ENCODE data around the gene EXOC5.

EXOC5 gene, protein sequence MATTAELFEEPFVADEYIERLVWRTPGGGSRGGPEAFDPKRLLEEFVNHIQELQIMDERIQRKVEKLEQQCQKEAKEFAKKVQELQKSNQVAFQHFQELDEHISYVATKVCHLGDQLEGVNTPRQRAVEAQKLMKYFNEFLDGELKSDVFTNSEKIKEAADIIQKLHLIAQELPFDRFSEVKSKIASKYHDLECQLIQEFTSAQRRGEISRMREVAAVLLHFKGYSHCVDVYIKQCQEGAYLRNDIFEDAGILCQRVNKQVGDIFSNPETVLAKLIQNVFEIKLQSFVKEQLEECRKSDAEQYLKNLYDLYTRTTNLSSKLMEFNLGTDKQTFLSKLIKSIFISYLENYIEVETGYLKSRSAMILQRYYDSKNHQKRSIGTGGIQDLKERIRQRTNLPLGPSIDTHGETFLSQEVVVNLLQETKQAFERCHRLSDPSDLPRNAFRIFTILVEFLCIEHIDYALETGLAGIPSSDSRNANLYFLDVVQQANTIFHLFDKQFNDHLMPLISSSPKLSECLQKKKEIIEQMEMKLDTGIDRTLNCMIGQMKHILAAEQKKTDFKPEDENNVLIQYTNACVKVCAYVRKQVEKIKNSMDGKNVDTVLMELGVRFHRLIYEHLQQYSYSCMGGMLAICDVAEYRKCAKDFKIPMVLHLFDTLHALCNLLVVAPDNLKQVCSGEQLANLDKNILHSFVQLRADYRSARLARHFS

DNA sequence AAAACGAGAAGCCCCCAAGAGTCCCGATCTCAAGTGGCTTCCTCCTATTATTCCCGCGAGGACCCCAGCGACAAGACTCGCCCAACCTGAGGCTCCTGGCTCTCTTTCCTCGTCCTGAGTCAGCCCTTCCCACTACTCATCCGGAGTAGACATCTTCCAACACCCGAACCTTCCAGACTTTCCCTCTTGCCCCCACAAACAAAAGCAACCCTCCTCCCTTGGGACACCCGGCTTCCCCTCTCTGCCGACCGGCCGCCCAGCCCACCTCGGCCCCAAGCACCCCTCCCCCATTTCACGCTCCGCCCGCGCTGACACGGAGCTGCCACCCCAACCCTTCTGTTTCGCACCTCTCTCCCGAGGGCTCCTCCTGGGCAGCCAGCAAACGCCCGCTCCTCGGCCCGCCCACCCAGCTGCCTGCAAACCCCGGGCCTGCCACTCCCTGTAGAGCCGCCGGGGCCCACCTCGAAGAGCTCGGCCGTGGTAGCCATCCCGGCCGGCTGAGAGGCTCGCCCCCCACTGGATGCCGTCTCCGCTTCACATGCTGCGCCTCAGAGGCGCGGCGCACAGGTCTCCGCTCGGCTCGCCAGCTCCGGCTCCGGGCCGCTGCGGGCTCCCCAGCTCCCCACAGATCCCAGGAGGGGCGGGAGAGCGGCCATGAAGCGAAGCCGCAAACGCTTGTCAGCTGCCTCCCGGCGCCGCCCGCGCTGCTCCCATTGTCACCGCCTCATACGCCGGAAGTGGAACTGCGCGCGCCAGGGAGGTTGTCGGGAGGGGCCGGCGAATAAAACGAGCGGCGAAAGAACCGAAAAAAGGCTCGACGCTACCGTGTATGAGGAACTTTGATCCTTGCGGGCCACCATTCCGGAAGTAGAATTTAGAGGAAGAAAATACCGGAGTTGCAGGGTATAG lies at the start of gene EXOC5, which contains the start of gene AP5M1:
Gene EXOC5, minus strand, starts transcription at position 745 of the 909 bp plus-strand sequence. Its CDS starts 257 bp downstream, at position 488.
Gene AP5M1, plus strand, starts transcription at position 811 of the 909 bp plus-strand sequence. CDS start 344 bp downstream, outside the sequence.
- Mint-ChIP-seq H3K27me3 (ENCODE audit: low read depth) (no peaks in the 10 kb centered on the region), H3K4me3 (peak within 1 kb of the TSS; percentile 99), H3K27ac (peak within 1 kb of the TSS; percentile 99), H3K4me1 (ENCODE audit: low read depth) (peaks cover 50% of the 10 kb centered on the region), H3K36me3 (ENCODE audit: low read depth) (peaks cover 8% of the 10 kb centered on the region), H3K9me3 (no peaks in the 10 kb centered on the region)

DNA sequence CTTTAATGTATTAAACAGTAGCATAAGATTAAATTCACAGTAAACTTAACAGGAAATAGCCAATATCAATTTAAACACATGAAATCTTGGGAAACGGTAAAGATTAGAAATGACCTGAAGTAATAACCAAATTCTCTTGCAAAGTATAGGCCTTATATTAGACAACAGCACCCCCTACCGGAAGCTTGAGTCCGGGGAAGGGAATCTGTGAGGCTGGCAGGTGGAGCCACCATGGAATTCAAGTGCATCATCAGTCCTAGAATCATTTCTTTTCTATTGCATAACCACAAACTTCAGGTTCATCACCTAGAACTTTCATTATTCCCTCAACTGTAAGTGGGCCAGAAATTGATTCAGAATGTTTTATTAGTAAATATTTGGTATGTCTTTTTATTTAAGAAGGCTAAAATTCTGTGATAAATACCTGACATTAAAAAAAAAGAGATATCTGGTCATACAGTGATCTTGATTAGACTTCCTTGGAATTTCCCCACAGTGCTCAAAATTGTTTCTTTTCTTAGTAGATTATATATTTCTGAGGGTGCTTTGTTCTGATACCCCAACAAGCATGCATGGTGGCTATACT lies 48.6 kb upstream of the EXOC5 start:
- Mint-ChIP-seq H3K36me3 (ENCODE audit: low read depth) (peaks cover 2% of the 10 kb centered on the region), H3K9me3 (peaks cover 5% of the 10 kb centered on the region), H3K4me3 (no peak overlapping the region), H3K4me1 (ENCODE audit: low read depth) (peaks cover 6% of the 10 kb centered on the region), H3K27me3 (ENCODE audit: low read depth) (peaks cover 4% of the 10 kb centered on the region), H3K27ac (no peak overlapping the region)

DNA sequence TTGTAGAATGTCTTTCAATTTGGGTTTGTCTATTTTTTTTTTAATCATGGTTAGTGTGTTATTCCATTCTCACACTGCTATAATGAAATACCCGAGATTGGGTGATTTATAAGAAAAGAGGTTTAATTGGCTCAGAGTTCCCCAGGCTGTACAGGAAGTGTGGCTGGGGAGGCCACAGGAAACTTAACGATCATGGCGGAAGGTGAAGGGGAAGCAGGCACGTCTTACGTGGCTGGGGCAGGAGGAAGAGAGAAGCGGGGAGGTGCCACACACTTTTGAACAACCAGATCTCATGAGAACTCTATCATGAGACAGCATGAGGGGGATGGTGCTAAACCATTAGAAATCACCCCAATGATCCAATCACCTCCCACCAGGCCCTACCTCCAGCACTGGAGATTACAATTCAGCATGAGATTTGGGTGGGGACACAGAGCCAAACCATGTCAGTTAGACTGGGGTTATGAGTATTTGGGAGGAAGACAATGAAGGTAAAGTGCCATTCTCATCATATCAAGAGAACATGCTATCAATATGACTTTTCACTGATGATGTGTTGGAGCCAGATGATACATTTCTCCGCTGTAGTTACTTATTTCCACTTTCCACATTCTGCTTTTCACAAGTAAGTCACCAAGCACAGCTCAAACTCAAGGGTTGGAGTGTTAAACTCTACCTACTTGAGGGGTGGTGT lies 45.8 kb upstream of the EXOC5 start:
- peaks cover 6% of the 10 kb centered on the region for H3K4me1 Mint-ChIP-seq (ENCODE audit: low read depth)
- no peak overlapping the region for H3K4me3 Mint-ChIP-seq
- H3K36me3 Mint-ChIP-seq (ENCODE audit: low read depth), result peaks cover 2% of the 10 kb centered on the region
- H3K27me3 Mint-ChIP-seq (ENCODE audit: low read depth), result peaks cover 4% of the 10 kb centered on the region
- peaks cover 5% of the 10 kb centered on the region for H3K9me3 Mint-ChIP-seq
- peak overlapping the region; percentile 8 for H3K27ac Mint-ChIP-seq

DNA sequence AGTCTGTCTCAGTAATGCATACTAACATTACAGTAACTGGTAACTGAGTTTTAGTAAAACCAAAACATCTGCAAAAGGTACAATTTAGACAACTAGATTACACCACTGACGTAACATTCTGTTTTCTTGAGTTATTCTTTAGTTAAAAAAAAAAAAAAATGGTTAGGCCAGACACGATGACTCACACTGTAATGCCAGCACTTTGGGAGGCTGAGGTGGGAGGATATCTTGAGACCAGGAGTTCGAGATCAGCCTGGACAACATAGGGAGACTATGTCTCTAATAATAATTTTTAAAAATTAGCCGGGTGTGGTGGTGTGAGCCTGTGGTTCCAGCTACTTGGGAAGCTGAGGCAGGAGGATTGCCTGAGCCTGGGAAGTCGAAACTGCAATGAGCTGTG lies 34.2 kb upstream of the EXOC5 start:
- no peaks in the 10 kb centered on the region for H3K4me1 Mint-ChIP-seq (ENCODE audit: low read depth)
- no peak overlapping the region for H3K4me3 Mint-ChIP-seq
- H3K9me3 Mint-ChIP-seq, result no peaks in the 10 kb centered on the region
- no peaks in the 10 kb centered on the region for H3K36me3 Mint-ChIP-seq (ENCODE audit: low read depth)
- no peak overlapping the region for H3K27ac Mint-ChIP-seq
- H3K27me3 Mint-ChIP-seq (ENCODE audit: low read depth), result peaks cover 19% of the 10 kb centered on the region

DNA sequence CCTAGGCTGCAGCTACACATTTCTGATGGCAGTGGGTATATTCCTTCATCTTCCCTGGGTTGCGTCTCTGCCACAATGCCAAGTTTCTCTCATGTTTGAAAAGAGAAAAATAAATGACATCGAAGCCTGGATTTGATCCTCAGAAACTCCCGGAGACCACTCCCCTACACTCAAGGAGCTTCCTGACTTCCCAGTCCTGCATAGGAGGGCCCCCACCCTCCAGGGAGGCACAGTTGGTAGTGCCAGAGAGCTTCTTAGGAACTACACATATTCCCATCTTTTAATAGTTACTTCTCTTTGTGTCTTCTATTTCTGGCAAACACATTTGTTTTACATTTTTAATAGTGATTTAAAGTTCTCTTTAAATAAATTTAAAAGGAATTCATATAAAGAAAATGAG lies 30.8 kb upstream of the EXOC5 start:
- no peak overlapping the region for H3K4me3 Mint-ChIP-seq
- H3K27ac Mint-ChIP-seq, result no peak overlapping the region
- no peaks in the 10 kb centered on the region for H3K36me3 Mint-ChIP-seq (ENCODE audit: low read depth)
- no peaks in the 10 kb centered on the region for H3K9me3 Mint-ChIP-seq
- H3K4me1 Mint-ChIP-seq (ENCODE audit: low read depth), result no peaks in the 10 kb centered on the region
- H3K27me3 Mint-ChIP-seq (ENCODE audit: low read depth), result peaks cover 5% of the 10 kb centered on the region

DNA sequence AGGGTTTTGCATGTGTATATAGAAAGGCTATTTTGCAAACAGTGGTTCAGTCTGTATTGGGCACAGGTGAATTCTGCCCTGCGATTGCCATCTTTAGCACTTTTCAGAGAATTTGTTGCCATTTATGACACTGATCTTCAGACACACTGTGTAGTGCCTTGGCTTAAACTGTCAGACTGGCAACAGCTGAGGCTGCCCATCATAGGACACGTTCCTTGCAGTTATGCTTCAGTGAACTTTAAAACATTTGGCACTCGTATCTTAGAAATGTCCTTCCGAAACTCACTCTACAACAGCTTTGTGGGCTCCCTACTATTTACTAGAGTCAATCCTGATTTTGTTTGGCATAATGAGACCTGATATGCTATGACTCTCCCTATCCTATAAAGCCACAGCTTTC lies 29.1 kb upstream of the EXOC5 start:
- no peaks in the 10 kb centered on the region for H3K27me3 Mint-ChIP-seq (ENCODE audit: low read depth)
- no peaks in the 10 kb centered on the region for H3K9me3 Mint-ChIP-seq
- H3K36me3 Mint-ChIP-seq (ENCODE audit: low read depth), result no peaks in the 10 kb centered on the region
- no peaks in the 10 kb centered on the region for H3K4me1 Mint-ChIP-seq (ENCODE audit: low read depth)
- H3K27ac Mint-ChIP-seq, result no peak overlapping the region
- H3K4me3 Mint-ChIP-seq, result no peak overlapping the region

DNA sequence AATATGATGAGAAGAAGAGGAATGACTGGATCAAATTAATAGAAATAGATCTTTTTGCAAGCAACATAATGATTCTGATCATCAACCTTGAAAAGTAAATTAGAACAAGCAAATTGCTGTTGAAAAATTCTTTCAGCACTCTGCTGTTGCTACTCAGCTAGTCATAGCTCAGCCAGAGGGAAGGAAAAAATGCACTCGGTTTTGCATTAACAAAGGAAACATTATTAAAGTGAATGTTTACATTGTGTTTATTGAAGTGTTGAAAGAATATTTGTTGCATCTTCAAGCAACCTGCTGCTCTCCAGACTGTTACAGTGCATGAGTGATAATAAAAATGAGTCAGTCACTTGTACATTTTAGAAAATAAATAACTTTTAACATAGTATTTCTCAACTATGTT lies 26.5 kb upstream of the EXOC5 start:
- no peaks in the 10 kb centered on the region for H3K4me1 Mint-ChIP-seq (ENCODE audit: low read depth)
- no peak overlapping the region for H3K4me3 Mint-ChIP-seq
- H3K27me3 Mint-ChIP-seq (ENCODE audit: low read depth), result no peaks in the 10 kb centered on the region
- no peaks in the 10 kb centered on the region for H3K9me3 Mint-ChIP-seq
- no peak overlapping the region for H3K27ac Mint-ChIP-seq
- no peaks in the 10 kb centered on the region for H3K36me3 Mint-ChIP-seq (ENCODE audit: low read depth)

DNA sequence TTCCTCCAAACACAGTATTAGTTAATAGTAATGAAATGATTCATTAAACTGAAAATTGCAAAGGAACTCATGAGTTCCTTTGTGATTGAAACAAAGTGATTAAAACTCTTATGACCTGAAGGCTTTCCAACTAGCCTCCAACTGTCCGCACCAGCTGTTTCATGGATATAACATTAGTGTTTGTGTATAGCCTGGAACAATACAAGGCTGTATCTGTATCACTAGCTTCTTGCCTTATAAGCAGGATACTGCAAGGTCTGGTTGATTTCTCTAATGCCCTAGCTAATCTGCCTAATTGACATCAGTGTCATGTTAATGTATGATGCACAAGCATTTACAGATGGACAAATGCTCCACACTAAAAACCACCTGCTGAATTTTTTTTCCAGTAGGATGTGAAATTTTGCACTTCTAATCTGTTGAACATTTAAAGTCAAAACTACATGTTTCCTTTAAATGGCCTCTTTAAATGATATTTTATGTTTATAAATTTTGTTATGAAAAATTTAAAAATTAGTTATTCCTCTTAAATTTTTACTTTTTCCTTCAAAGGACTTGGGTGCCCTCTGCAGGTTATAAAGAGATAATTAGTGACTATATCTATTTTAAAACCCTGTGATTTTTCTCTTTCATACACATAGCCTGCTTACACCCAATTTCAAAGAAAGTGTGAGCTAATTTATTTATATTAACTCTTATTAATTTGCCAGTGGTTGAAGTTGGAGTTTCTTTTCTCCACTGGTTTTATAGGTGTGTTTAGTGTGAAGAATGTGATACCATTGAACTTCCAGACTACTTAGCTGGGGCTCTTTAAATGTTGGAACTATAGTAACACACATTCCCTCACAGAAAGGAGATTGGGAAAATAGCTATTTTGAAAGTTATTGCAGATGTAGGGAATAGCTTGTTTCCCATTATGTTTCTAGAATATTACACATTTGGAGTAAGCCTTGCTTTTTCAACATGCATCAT lies 25.4 kb upstream of the EXOC5 start:
- no peak overlapping the region for H3K4me3 Mint-ChIP-seq
- no peaks in the 10 kb centered on the region for H3K9me3 Mint-ChIP-seq

DNA sequence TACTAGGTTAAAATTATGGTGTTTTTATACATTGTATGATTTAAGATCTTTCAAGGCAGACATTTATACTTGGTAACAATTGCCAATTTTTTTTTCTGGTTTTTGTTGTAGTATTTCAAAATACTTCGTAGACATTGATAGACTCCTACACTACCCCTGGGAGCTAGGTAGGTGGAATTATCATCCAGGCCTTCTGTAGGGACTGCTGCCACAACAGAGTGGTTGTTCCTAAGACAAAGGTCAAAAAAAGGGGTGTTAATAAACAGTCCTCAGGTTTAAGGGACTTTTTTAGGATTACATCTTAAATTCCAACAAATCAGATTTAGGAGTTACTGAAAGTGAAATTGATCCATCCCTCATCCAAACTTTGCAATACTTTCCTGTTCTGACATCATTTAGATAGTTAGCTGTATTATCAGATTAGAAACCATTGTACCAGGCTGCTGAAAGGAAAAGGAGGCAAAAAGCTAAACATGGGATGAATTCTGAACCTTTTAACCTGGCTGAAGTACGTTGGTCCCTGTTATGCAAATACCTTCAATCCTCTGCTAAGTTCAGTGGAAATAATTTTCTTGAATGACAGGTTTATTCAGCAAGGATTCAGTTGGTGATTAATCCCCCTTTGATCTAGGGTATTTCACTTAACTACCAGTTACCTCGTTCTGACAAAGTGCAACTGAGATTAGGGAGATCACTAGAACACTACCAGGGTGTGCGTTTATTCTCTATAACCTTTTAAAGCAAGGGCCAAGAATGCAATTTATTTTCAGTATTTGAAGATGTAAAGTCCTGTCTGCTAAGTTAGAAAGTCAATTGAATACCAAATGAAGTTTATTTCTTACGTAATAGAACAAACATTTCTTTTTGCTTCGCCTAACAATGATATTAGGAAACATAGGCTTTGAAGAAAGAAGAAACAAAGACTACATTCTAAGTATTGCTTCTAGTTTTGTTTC lies 23.3 kb upstream of the EXOC5 start:
- Mint-ChIP-seq H3K9me3 (no peaks in the 10 kb centered on the region), H3K4me1 (ENCODE audit: low read depth) (no peaks in the 10 kb centered on the region), H3K27me3 (ENCODE audit: low read depth) (no peaks in the 10 kb centered on the region), H3K36me3 (ENCODE audit: low read depth) (peaks cover 3% of the 10 kb centered on the region), H3K27ac (no peak overlapping the region), H3K4me3 (no peak overlapping the region)

More for the DNA sequence above, 25.4 kb upstream of the EXOC5 start:
- H3K27ac Mint-ChIP-seq, result no peak overlapping the region
- no peaks in the 10 kb centered on the region for H3K27me3 Mint-ChIP-seq (ENCODE audit: low read depth)
- H3K36me3 Mint-ChIP-seq (ENCODE audit: low read depth), result no peaks in the 10 kb centered on the region
- H3K4me1 Mint-ChIP-seq (ENCODE audit: low read depth), result no peaks in the 10 kb centered on the region

DNA sequence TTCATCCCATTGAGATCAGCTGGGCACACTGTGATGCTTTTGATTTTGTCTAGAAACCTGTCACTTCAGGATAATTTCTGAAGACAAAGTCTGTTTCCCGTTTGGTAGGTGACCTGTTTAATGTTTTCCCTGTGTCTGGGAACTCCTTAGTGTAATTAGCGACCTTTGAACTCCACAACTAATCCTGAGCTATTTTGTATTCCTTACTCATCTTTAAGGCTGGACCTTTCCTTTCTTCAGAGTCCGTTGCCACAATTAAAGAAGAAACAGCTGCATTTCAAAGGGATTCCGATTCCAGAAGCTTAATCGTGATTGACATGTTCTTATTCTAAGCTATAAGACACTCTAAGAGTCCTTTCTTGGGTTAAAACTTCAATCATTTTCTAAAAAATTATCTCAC lies 22.0 kb upstream of the EXOC5 start:
- no peak overlapping the region for H3K4me3 Mint-ChIP-seq
- H3K36me3 Mint-ChIP-seq (ENCODE audit: low read depth), result peaks cover 3% of the 10 kb centered on the region
- H3K27ac Mint-ChIP-seq, result no peak overlapping the region
- H3K4me1 Mint-ChIP-seq (ENCODE audit: low read depth), result no peaks in the 10 kb centered on the region
- H3K9me3 Mint-ChIP-seq, result no peaks in the 10 kb centered on the region
- H3K27me3 Mint-ChIP-seq (ENCODE audit: low read depth), result no peaks in the 10 kb centered on the region

DNA sequence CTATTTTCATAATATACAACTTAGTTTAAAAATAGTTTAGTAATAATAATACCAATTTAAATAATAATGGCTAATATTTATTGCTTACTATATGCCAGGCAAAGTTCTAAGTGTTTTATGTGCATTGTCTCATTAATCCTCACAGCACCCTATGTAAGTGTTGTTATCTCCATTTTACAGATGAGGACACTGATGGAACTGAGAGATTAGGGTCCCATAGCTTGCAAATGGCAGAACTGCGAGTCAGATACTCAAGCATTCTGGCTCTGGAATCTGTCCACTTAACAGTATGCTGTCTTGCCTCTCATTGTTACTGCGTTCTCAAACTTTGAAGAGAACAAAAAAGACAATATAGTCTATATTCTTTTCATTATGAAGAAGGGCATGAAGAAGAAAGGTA lies 19.0 kb upstream of the EXOC5 start:
- no peaks in the 10 kb centered on the region for H3K9me3 Mint-ChIP-seq
- peaks cover 14% of the 10 kb centered on the region for H3K36me3 Mint-ChIP-seq (ENCODE audit: low read depth)
- H3K27ac Mint-ChIP-seq, result no peak overlapping the region
- H3K4me1 Mint-ChIP-seq (ENCODE audit: low read depth), result no peaks in the 10 kb centered on the region
- no peak overlapping the region for H3K4me3 Mint-ChIP-seq
- H3K27me3 Mint-ChIP-seq (ENCODE audit: low read depth), result no peaks in the 10 kb centered on the region

DNA sequence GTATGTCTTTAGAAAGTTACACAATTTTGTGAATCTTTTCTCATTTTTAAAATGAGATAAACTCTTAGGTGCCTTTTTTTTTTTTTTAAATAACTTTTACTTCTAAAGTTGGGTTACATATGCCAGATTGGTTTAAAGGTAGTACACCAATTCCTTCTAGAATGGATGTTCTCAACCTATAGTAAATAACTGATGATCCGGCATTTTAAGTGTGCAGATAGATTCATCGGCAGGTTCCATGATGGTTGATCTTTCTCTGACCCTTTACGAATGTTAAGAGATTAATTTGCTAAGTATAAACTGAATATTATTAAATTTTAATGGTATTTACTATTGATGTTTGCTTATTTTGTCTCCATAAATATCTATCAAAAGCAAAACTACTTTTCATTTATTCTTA lies 8.4 kb upstream of the EXOC5 start:
- Mint-ChIP-seq H3K27ac (no peak overlapping the region), H3K9me3 (no peaks in the 10 kb centered on the region), H3K4me3 (no peak overlapping the region), H3K4me1 (ENCODE audit: low read depth) (peaks cover 6% of the 10 kb centered on the region), H3K36me3 (ENCODE audit: low read depth) (peaks cover 28% of the 10 kb centered on the region), H3K27me3 (ENCODE audit: low read depth) (no peaks in the 10 kb centered on the region)

Measured in T-helper 1 cell treated with Interleukin-12 subunit alpha and Interleukin-12 subunit beta and Interleukin-4 antibody, amounts not matched to agents 30 μg/mL and 1 μg/mL, for 36 hours (primary cell).